Endothelial cell of umbilical vein (primary cell): ENCODE results near the gene SFT2D3. TPM values are rescaled to one million over a fixed set of nuclear protein-coding genes. Genes with fewer than 3 reads are reported as not detected.

Experiments used
- BruUV-seq: library from RNA; stranded (reverse); fragments of 400-500 nt; replicated peaks from 2 replicates; lab custom pipeline; 2021; lab: Mats Ljungman, UMichigan
- CTCF ChIA-PET: fragments of 300-600, 350-600 bp; sonication (Branson Sonifier 250); formaldehyde crosslinking; loops from one replicate; lab custom pipeline; 2021; ENCODE audit warnings: antibody characterized with exemption, inconsistent platforms; lab: Charles Lee
- POLR2A ChIA-PET: fragments of 300-600, 350-600 bp; sonication (Branson Sonifier 250); formaldehyde crosslinking; loops from one replicate; lab custom pipeline; 2021; ENCODE audit warnings: antibody characterized with exemption, inconsistent platforms; lab: Charles Lee
- DNase-seq: peaks from one replicate; pipeline ENCODE4 v3.0.0-alpha.2; 2011; ENCODE audit warnings: low read depth, low spot score
- FAIRE-seq: peaks from 2 replicates; lab custom pipeline; 2011; peaks lifted over from hg19 to GRCh38; lab: Jason Lieb, UNC
- H2AFZ ChIP-seq: 2 replicates; pipeline ENCODE4 v1.6.0; 2012; ENCODE audit warnings: low read depth, low read length, control low read depth, inconsistent platforms
- H3K27ac ChIP-seq: 2 replicates; pipeline ENCODE4 v1.5.1; 2011; ENCODE audit warnings: low read depth, mild to moderate bottlenecking, control low read depth, low read length, moderate library complexity; ENCODE audit not compliant: insufficient read depth
- H3K27me3 ChIP-seq, 2 experiments: 2 replicates each; pipeline versions ENCODE4 v1.6.0 to v1.6.1; 2011; ENCODE audit warnings: low read length in 2 of 2, mixed read lengths in 1 of 2; ENCODE audit not compliant: control insufficient read depth in 2 of 2, insufficient read depth in 2 of 2
- H3K36me3 ChIP-seq, 2 experiments: 2 replicates in 1 of 2; 3 replicates in 1 of 2; pipeline ENCODE4 v1.5.1; 2011; ENCODE audit warnings: low read length in 2 of 2, mild to moderate bottlenecking in 1 of 2, moderate library complexity in 1 of 2; ENCODE audit not compliant: control insufficient read depth in 2 of 2, insufficient read depth in 2 of 2; ENCODE audit errors: extremely low read depth in 1 of 2
- H3K4me1 ChIP-seq: 3 replicates; pipeline ENCODE4 v1.5.1; 2011; ENCODE audit warnings: mild to moderate bottlenecking, low read length; ENCODE audit not compliant: control insufficient read depth, insufficient read depth; ENCODE audit errors: extremely low read depth
- H3K4me2 ChIP-seq: 2 replicates; pipeline ENCODE4 v1.6.1; 2011; ENCODE audit warnings: low read length, control low read depth, mixed read lengths; ENCODE audit not compliant: insufficient read depth
- H3K4me3 ChIP-seq, 3 experiments: fragments of 200-600 bp in 1 of 3; sonication (generic), shearing (Covaris generic) in 1 of 3; replicated peaks in 1 of 3; 2 replicates each; pipeline ENCODE4 v1.5.1; 2011 to 2016; ENCODE audit warnings: control low read depth in 3 of 3, low read length in 3 of 3, mild to moderate bottlenecking in 2 of 3, inconsistent platforms in 1 of 3, low read depth in 1 of 3, moderate library complexity in 1 of 3; ENCODE audit not compliant: insufficient read depth in 1 of 3
- H3K79me2 ChIP-seq: 2 replicates; pipeline ENCODE4 v1.6.0; 2012; ENCODE audit warnings: low read length, inconsistent platforms; ENCODE audit not compliant: control insufficient read depth, insufficient read depth
- H3K9ac ChIP-seq: replicated peaks from 2 replicates; pipeline ENCODE3; 2011; ENCODE audit warnings: low read length, control low read depth; ENCODE audit not compliant: insufficient read depth; ENCODE audit errors: extremely low read depth
- H3K9me1 ChIP-seq: replicated peaks from 3 replicates; pipeline ENCODE4 v1.6.0; 2011; ENCODE audit warnings: mild to moderate bottlenecking, low read length; ENCODE audit not compliant: control insufficient read depth, insufficient read depth; ENCODE audit errors: extremely low read depth
- H3K9me3 ChIP-seq: replicated peaks from 2 replicates; pipeline ENCODE4 v1.5.1; 2012; ENCODE audit warnings: low read length, inconsistent platforms; ENCODE audit not compliant: control insufficient read depth, insufficient read depth
- H4K20me1 ChIP-seq: replicated peaks from 2 replicates; pipeline ENCODE3; 2011; ENCODE audit warnings: mild to moderate bottlenecking, low read length; ENCODE audit not compliant: control insufficient read depth, insufficient read depth; ENCODE audit errors: extremely low read depth
- CTCF ChIP-seq, 2 donors: IDR thresholded peaks; 1 replicate in 1 of 2; 2 replicates in 1 of 2; pipeline ENCODE4 v1.5.1; 2011; ENCODE audit warnings: low read length in 2 of 2, mild to moderate bottlenecking in 2 of 2, moderate library complexity in 2 of 2, control low read depth in 1 of 2, inconsistent platforms in 1 of 2, low read depth in 1 of 2; ENCODE audit not compliant: insufficient read depth in 1 of 2; ENCODE audit errors: extremely low read depth in 1 of 2
- EZH2 ChIP-seq: IDR thresholded peaks from 2 replicates; pipeline ENCODE4 v1.6.1; 2012; ENCODE audit warnings: borderline replicate concordance, low read depth, mild to moderate bottlenecking, moderate library complexity, low read length, inconsistent platforms; ENCODE audit not compliant: severe bottlenecking
- FOS ChIP-seq: IDR thresholded peaks from 2 replicates; pipeline ENCODE4 v1.6.1; 2011; ENCODE audit warnings: mild to moderate bottlenecking, low read length, moderate library complexity, borderline replicate concordance; ENCODE audit not compliant: insufficient read depth
- GATA2 ChIP-seq: IDR thresholded peaks from 2 replicates; pipeline ENCODE4 v1.7.0; 2011; ENCODE audit warnings: low read depth, mild to moderate bottlenecking, moderate library complexity, mixed read lengths, low read length; ENCODE audit not compliant: insufficient read length, insufficient read depth
- JUN ChIP-seq: IDR thresholded peaks from 2 replicates; pipeline ENCODE4 v1.6.1; 2011; ENCODE audit warnings: borderline replicate concordance, low read depth; ENCODE audit not compliant: insufficient read length, insufficient read depth
- MAX ChIP-seq: IDR thresholded peaks from 2 replicates; pipeline ENCODE4 v1.6.1; 2011; ENCODE audit not compliant: insufficient read depth, insufficient read length
- MYC ChIP-seq: IDR thresholded peaks from one replicate; pipeline ENCODE4 v1.6.1; 2011; ENCODE audit warnings: mild to moderate bottlenecking, low read depth, low read length
- POLR2A ChIP-seq: IDR thresholded peaks from 2 replicates; pipeline ENCODE4 v1.6.1; 2012; ENCODE audit warnings: low read depth, mild to moderate bottlenecking, control low read depth, low read length
- POLR2AphosphoS5 ChIP-seq: IDR thresholded peaks from 2 replicates; pipeline ENCODE4 v1.6.1; 2012; ENCODE audit warnings: low read depth, mild to moderate bottlenecking, control low read depth, low read length, moderate library complexity; ENCODE audit not compliant: insufficient read depth
- dilution Hi-C: fragments of 300-500 bp; cut with MboI; formaldehyde crosslinking; loops from one replicate; pipeline ENCODE4 v1.15.0; 2019; ENCODE audit warnings: low sequenced_read_pairs; ENCODE audit not compliant: extremely low pct_ligation_motif_present
- intact Hi-C: fragments of 100-400 bp; cut with micrococcal nuclease; formaldehyde crosslinking; loops from one replicate; pipeline ENCODE4 v1.10.0; 2022
- polyA plus RNA-seq, 4 experiments: library from polyadenylated mRNA; depleted of rRNA in 3 of 4; stranded (reverse) in 3 of 4; unstranded in 1 of 4; fragments of >200 nt; gene quantifications; 2 replicates each; pipeline versions ENCODE4 v1.2.1 to v1.2.3, GENCODE V29; 2011 to 2012; ENCODE audit warnings: missing spikeins in 1 of 4
- total RNA-seq: library from RNA; stranded (reverse); gene quantifications from 2 replicates; pipeline ENCODE4 v1.2.3, GENCODE V29; 2021

Gene SFT2D3
- total and polyA plus RNA-seq, 2 donors (not counting 3 experiments of a cell fraction or from before 2014, with no cell fraction given): 4.5 to 4.7 TPM

- H3K79me2 ChIP-seq: no peaks in the 10 kb centered on the region
- no peak overlapping the region for H3K4me3 ChIP-seq
- peak overlapping the region; percentile 62 for H3K27ac ChIP-seq
- no peaks in the 10 kb centered on the region for H3K9me1 ChIP-seq
- ChIA-PET POLR2A (no interaction called here), CTCF (interaction anchor here (0.6 to 6.9 kb wide), 7 partner anchors 13 to 264 kb away, joined by 3 to 37 read pairs (median 9); partner anchors contain the start of gene LIMS2)
- no peaks in the 10 kb centered on the region for H3K27me3 ChIP-seq
- peaks cover 55% of the 10 kb centered on the region for H3K4me1 ChIP-seq
- no peak overlapping the region for H3K9ac ChIP-seq
- H3K36me3 ChIP-seq: no peaks in the 10 kb centered on the region
- H3K9me3 ChIP-seq: no peaks in the 10 kb centered on the region
- no peak for TF ChIP-seq CTCF (IDR thresholded peaks at IDR 0.05; ENCODE audit: extremely low read depth in 1 of 2, insufficient read depth in 1 of 2, low read depth in 1 of 2, low read length in 2 of 2)
- no peak for TF ChIP-seq POLR2A
- TF ChIP-seq FOS: no peak
- TF ChIP-seq JUN: no peak
- no peak for TF ChIP-seq POLR2AphosphoS5
- TF ChIP-seq MAX: no peak
- no peak for TF ChIP-seq EZH2
- no peak for TF ChIP-seq GATA2
- no peak for TF ChIP-seq MYC
- BruUV-seq: no TSS peak
- H2AFZ ChIP-seq: no peak overlapping the region
- FAIRE-seq (peak; percentile 64), DNase-seq (no peak)
- no peaks in the 10 kb centered on the region for H4K20me1 ChIP-seq
- no peak overlapping the region for H3K4me2 ChIP-seq
- intact Hi-C loops: no loop called here
- dilution Hi-C loops: no loop called here
Measured at GRCh38 chr2:127662937-127663565, 38.2 kb upstream of the SFT2D3 start.
